Heart right ventricle (tissue), 16 donors: Measurements from ENCODE around the gene KRTAP4-7. TPM values are rescaled to one million over a fixed set of nuclear protein-coding genes. Genes with fewer than 3 reads are reported as not detected.
"Not testable (repeated sequence)": the region's sequence is repeated elsewhere in the genome, so short reads cannot be mapped to it uniquely, and the experiment has no call there.

Experiments used
- ATAC-seq, 8 donors: fragments of 200-7000 bp; cut with Tn5 transposase; one replicate each; pipeline ENCODE4 v1.9.1; 2020; ENCODE audit warnings: mild to moderate bottlenecking in 8 of 8, moderate library complexity in 8 of 8, moderate number of reproducible peaks in 1 of 8
- DNase-seq, 2 donors: peaks; one replicate each; pipeline ENCODE4 v3.0.0-alpha.2; 2020
- H3K27ac ChIP-seq, 10 donors: fragments of 200-600 bp; sonication (generic) in 2 of 10; one replicate each; pipeline versions ENCODE4 v1.5.0 to v1.8.0; 2020 to 2022; ENCODE audit warnings: mild to moderate bottlenecking in 3 of 10
- H3K27me3 ChIP-seq, 7 donors: fragments of 200-600 bp; one replicate each; pipeline ENCODE4 v1.8.0; 2021 to 2022; ENCODE audit warnings: mild to moderate bottlenecking in 2 of 7
- H3K36me3 ChIP-seq, 9 donors: fragments of 200-600 bp; sonication (generic) in 1 of 9; one replicate each; pipeline versions ENCODE4 v1.5.0 to v1.8.0; 2020 to 2022; ENCODE audit warnings: mild to moderate bottlenecking in 2 of 9
- H3K4me1 ChIP-seq, 9 donors: fragments of 200-600 bp; sonication (generic) in 1 of 9; one replicate each; pipeline versions ENCODE4 v1.5.0 to v1.8.0; 2020 to 2022; ENCODE audit warnings: mild to moderate bottlenecking in 4 of 9
- H3K4me3 ChIP-seq, 10 donors: fragments of 200-600 bp; sonication (generic) in 2 of 10; one replicate each; pipeline versions ENCODE4 v1.5.0 to v1.8.0; 2020 to 2022; ENCODE audit warnings: mild to moderate bottlenecking in 7 of 10, moderate library complexity in 2 of 10
- H3K9me3 ChIP-seq, 11 donors: fragments of 200-600 bp in 10 of 11; sonication (generic) in 2 of 11; one replicate each; pipeline versions ENCODE4 v1.5.0 to v1.8.0; 2013 to 2022; ENCODE audit warnings: mild to moderate bottlenecking in 2 of 11, control low read depth in 1 of 11, moderate library complexity in 1 of 11
- CTCF ChIP-seq, 9 donors: fragments of 200-600 bp; sonication (generic) in 2 of 9; IDR thresholded peaks; one replicate each; pipeline versions ENCODE4 v1.5.0 to v1.8.0; 2021 to 2022; ENCODE audit warnings: antibody characterized with exemption in 9 of 9, mild to moderate bottlenecking in 5 of 9, moderate library complexity in 1 of 9
- WGBS, 2 donors: extraction: QIAGEN DNeasy Blood & Tissue Kit; methylation state at CpG; one replicate each; pipeline ENCODE4 v1.1.7; 2013; ENCODE audit warnings: inconsistent platforms in 1 of 2; 5-methylcytosine and 5-hydroxymethylcytosine counted together
- intact Hi-C, 10 donors: fragments of 100-400 bp; cut with DNase I; formaldehyde crosslinking; loops; one replicate each; pipeline versions ENCODE4 v1.11.1 to v1.14.2; 2022
- polyA plus RNA-seq, 2 donors: library from polyadenylated mRNA; stranded (reverse); fragments of 200-250 nt; gene quantifications; one replicate each; pipeline ENCODE4 v1.2.3, GENCODE V29; 2013
- total RNA-seq, 10 donors: library from RNA; stranded (reverse); fragmentation: NEBNext Ultra II Directional in 3 of 10; extraction: Animal tissue kit (Norgen Biotek cat#: 25700) in 3 of 10; gene quantifications; one replicate each; pipeline versions ENCODE4 v1.2.1 to v1.2.4, GENCODE V29; 2021 to 2023
- donor health status: Arrhythmogenic right ventricular cardiomyopathy.
- donor health status: ischemic (EF 13 %, LVEDD 7.1; RV severe dilation, severe dysfunction).
- donor health status: healthy with polysubstance abuse.
- donor health status: DM: no; HTN: yes; CAD: no.
- donor health status: DM: no; HTN: no; CAD: no.
- donor health status: ischemic (EF 25% LVEDD 6.9; RV normal size, moderate dysfunction).
- donor health status: ischemic (EF 25% LVEDD 5.7; RV mildly dilated, moderate dysfunction).
- donor health status: healthy.
- donor health status: DM: yes; HTN: yes; CAD: no.
- donor health status: Ischemic cardiomyopathy.
- donor health status: ischemic (EF 35%, LVEDD 5.7; RV mildly dilated, moderate dysfunction).
- donor health status: nonischemic (EF 11% LVEDD 7.7; RV severe dilation, severe dysfunction).
- donor health status: DM: yes; HTN: yes; CAD: no.
- donor health status: PGD.
- donor health status: ischemic (EF 29% LVEDD 5.4; RV normal size, mild dysfunction).
- donor health status: nonischemic (EF 23%, LVEDD 6.1; RV moderate dilation, normal function).

The KRTAP4-7 gene
- total and polyA plus RNA-seq, 12 donors = not detected

- 69 to 76% methylated on average over 1 of the region's 1 CpG for WGBS, 2 donors
- Histone ChIP-seq H3K36me3 (no peaks in the 10 kb centered on the region), H3K27ac (no peak overlapping the region), H3K4me1 (no peaks in the 10 kb centered on the region), H3K27me3 (peaks cover 0 to 76% (median 51%) of the 10 kb centered on the region in 7 donors), H3K9me3 (peaks cover 0 to 7% (median 0%) of the 10 kb centered on the region in 11 donors), H3K4me3 (no peak overlapping the region)
- no peak for TF ChIP-seq CTCF (IDR thresholded peaks at IDR 0.05)
- ATAC-seq (no peak), DNase-seq (no peak)
- intact Hi-C loops = no loop called here
These were observed 22.0 kb upstream of the KRTAP4-7 start for GRCh38 chr17:41061964-41062363.

- Histone ChIP-seq H3K27ac (no peak overlapping the region), H3K36me3 (no peaks in the 10 kb centered on the region), H3K4me3 (no peak overlapping the region), H3K4me1 (no peaks in the 10 kb centered on the region), H3K27me3 (peaks cover 0 to 61% (median 43%) of the 10 kb centered on the region in 7 donors), H3K9me3 (no peaks in the 10 kb centered on the region)
- DNase-seq (no peak), ATAC-seq (no peak)
- intact Hi-C loops = no loop called here
- no peak for TF ChIP-seq CTCF (IDR thresholded peaks at IDR 0.05)
- WGBS, 2 donors = 89% methylated on average over 4 of the region's 4 CpGs
These were observed 20.5 kb upstream of the KRTAP4-7 start for GRCh38 chr17:41063449-41063848.

- no peaks in the 10 kb centered on the region for H3K9me3 ChIP-seq
- H3K27ac ChIP-seq = no peak overlapping the region
- ATAC-seq = no peak
- H3K36me3 ChIP-seq = no peaks in the 10 kb centered on the region
- no peak for DNase-seq
- no peaks in the 10 kb centered on the region for H3K4me1 ChIP-seq
- peaks cover 0 to 53% (median 35%) of the 10 kb centered on the region in 7 donors for H3K27me3 ChIP-seq
- 84 to 87% methylated on average over 1 of the region's 1 CpG for WGBS, 2 donors
- intact Hi-C loops = no loop called here
- H3K4me3 ChIP-seq = no peak overlapping the region
- no peak for TF ChIP-seq CTCF (IDR thresholded peaks at IDR 0.05)
These were observed 19.6 kb upstream of the KRTAP4-7 start for GRCh38 chr17:41064301-41064700.

- not testable (repeated sequence) for DNase-seq, ATAC-seq
- 67 to 78% methylated on average over 7 of the region's 16 CpGs for WGBS, 2 donors
These were observed 18.8 kb upstream of the KRTAP4-7 start for GRCh38 chr17:41065016-41065689.

More at GRCh38 chr17:41065016-41065689, 18.8 kb upstream of the KRTAP4-7 start:
- H3K27me3 ChIP-seq = peaks cover 0 to 48% (median 28%) of the 10 kb centered on the region in 7 donors
- intact Hi-C loops = loop anchor here in 1 of 10 donors (5.0 kb wide), 1 partner anchor 52 kb away; the partner anchor contains the start of gene KRTAP4-11
- H3K4me3 ChIP-seq, H3K27ac ChIP-seq, H3K9me3 ChIP-seq, H3K4me1 ChIP-seq, H3K36me3 ChIP-seq: not testable (repeated sequence)
